Stimulated activated CD8-positive, alpha-beta memory T cell treated with anti-CD3 and anti-CD28 coated beads, Interleukin-7, amount 100 ng/mL, for 1 hour (primary cell): ENCODE data around the gene KLHL40.

Experiments used
- DNase-seq, 2 donors: peaks; one replicate each; pipeline ENCODE4 v3.0.0-alpha.2; 2020; ENCODE audit warnings: low read depth in 2 of 2

The KLHL40 gene

DNA sequence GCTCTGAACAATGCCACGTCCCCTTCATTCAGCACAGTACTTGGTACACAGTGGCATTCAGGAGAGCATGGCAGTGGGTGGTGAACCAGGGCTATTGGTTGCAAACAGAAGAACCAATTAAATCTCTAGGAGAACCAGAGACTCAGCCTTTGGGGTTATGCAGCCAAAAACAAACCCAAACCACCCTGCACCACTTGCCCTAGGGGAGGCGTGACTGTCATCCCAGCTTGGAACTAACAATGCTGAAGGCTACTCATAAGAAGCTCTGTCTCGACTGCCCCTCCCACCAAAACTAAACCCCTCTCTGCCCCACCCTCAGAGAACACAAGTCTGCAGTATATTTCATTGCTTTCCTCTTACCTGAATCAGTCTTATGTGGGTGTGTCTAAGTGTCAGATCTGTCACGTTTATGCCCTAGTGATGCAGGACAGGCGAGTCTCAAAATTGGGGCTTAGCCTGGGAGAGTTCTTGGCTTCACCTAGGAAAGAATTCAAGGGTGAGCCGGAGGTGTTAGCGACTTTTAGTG lies 15.2 kb upstream of the KLHL40 start:
- no peak for DNase-seq

DNA sequence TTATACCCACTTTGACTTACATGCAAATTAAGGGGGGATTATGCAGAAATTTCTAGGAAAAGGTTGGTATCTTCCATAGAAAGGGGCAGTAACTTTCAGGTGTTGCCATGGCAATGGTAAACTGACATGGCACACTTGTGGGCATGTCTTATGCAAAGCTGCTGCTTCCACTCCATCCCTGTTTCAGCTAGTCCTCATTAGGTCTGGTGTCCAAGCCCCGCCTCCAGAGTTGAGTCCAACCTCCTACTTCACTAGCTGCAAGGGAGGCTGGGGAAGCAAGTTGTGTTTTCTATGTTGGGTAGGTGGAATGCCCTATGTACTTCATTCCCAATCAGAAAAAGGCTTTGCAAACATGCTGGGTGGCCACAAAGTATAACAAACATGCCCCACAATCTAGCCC lies 14.7 kb upstream of the KLHL40 start:
- no peak for DNase-seq

DNA sequence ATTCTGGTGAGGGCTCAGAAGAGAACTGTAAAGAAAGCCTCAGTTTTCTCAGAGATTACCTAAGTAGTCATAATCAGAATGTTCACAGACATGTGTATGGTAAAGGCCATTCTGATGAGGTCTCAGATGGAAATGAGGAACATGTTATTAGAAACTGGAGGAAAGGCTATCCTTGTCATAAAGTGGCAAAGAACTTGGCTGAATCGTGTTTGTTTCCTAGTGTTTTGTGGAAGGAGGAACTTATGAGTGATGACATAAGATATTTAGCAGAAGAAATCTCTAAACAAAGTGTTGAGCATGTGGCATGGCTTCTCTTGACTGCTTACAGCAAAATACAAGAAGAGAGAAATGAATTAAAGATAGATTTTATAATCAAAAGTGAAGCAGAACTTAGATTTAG lies 12.8 kb upstream of the KLHL40 start:
- DNase-seq = no peak

DNA sequence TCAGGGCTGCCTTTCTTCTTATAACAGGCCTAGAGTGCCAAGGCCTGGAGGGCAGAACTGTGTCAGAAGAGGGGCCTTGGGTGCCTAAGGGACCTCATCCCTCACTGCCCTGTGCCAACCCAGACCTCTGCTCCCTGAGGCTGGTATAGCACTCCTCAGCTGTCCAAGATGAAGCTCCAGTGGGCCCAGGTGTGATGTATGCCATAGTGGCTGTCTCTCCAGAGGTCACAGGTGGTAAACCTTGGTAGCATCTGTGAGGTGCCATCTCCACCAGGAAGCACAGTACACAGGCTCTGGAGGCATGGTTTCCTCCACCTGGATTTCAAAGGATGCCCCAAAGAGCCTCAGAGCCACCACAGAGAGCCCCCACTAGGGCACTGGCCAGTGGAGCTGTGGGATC lies 12.3 kb upstream of the KLHL40 start:
- DNase-seq = no peak

DNA sequence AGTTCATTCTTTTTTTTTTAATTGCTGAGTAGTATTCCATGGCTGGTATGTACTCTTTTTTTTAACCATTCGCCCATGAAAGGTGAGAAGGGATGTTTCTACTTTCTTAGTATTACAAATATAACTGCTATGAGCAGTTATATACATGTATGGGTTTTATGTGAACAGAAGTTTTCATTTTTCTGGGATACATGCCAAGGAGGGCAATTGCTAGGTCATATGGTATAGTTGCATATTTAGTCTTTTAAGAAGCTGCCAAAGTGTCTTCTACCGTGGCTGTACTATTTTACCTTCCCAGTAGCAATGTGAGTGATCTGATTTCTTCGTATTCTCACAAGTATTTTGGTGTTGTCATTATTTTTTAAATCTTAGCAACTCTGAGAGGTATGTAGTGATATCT lies 11.2 kb upstream of the KLHL40 start:
- no peak for DNase-seq

DNA sequence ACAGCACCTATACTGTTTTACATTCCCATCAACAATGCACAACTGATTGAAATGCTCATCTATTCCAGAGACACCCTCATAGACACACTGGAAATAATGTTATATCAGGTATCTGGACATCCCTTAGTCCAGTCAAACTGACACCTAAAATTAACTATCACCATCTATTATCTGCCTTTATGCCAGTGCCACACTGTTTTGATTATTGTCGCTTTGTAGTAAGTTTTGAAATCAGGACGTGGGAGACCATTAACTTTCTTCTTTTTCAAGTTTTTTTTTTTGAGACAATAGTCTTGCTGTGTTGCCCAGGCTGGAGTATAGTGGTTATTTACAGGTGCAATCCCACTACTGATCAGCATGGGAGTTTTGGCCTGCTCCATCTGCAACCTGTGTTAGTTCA lies 9.4 kb upstream of the KLHL40 start:
- no peak for DNase-seq

DNA sequence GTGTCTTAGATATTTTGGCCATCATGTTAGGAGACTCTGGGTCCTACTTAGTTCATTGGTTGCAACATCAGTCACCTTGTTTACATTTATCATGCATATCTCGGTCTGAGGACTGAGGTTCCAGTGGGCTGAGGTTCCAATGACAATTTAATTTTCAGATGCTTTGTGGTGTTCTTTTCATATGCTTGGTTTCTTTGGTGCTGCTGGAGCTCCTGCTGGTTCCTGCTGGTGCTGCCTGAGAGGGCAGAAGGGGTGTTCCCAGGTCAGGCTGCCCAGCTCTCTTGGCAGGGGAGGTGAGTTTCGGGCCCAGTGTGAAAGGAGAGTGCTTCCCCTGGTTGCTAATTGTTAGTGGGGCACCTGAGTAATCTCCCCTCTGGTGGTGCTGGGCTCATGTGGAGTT lies 6.9 kb upstream of the KLHL40 start:
- DNase-seq = no peak

DNA sequence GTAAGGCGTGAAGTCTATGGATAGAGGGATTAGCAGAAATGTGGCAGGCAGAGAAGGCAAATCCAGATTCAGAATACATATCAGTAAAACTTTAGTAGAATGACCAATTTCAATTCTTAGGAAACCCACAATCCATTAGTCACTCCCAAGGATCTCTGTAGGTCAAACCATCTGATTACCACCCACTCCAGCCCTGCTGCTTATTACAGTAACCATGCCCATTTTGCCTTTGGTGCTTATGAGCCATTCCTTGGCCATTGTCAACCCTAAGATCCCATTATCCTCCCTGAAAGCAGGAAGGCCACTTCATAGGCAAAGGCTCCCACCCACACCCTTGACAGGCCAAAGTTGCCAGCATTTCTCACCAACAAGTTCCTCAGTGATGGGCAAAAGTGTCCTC lies 5.1 kb upstream of the KLHL40 start:
- no peak for DNase-seq

DNA sequence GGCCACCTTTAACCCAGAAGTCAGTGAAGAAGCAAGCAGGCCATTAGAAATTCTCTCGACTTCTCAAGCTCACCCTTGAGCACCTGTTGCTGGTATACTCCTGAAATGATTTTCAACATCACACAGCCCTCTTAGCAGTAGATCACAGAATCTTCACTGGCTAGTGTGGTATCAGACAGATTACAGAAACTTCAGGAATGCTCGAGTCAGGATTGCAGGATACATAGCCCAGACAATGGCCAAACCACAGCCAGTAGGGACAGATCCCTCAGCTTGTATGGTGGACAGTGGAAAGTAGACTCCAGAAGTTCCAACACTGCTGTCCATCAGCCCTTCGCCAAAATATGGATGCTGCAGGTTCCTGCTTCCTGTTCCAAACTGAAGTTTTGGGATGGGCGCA lies 4.5 kb upstream of the KLHL40 start:
- no peak for DNase-seq

DNA sequence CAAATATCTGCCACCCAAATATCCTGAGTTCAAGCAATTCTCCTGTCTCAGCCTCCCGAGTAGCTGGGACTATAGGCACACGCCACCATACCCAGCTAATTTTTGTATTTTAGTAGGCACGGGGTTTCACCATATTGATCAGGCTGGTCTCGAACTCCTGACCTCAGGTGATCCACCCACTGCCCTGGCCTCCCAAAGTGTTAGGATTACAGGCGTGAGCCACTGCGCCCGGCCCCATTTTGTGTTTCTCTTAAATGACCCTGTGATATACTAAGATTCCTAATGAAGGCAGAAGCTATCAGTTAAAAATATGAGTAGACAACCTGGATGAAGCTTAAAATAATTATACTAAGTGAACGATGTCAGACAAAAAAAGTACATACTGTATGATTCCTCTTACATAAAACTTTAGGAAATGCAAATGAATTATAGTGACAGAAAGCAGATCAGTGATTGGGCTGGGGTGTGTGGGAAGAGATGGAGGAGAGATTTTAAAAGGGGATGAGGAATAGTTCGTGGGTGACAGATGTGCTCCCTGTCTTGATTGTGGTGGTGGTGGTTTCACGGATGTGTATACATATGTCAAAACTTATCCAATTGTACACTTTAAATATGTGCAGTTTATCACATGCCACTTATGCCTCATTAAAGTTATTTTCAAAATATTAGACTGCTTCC lies 3.8 kb upstream of the KLHL40 start:
- no peak for DNase-seq

DNA sequence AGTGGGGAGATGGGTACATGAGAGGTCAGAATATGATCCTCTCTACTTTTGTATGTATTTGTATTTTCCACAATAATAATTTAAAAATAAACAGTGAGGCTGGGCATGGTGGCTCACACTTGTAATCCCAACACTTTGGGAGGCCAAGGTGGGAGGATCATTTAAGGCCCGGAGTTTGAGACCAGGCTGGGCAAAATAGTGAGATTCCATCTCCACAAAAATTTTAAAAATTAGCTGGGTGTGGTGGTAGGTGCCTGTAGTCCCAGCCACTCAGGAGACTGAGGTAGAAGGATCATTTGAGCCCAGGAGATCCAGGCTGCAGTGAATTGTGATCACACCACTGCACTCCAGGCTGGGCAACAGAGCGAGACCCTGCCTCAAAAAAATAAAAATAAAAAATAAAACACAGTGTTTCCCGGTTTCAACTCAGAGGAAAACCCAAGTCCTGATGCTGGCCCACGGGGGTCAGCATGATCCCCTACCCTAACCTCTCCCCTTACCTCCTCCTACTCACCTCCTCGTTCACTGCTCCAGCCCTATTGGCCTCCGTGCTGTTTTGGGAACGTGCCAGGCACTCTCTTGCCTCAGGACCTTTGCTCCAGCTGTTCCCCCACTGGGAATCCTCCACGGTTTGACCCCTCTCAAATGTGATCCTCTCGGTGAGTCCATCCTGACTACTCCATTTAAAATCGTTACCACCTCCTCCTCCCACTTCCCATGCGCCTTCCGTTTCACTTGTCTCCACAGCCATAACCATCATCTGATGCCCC lies 2.9 kb upstream of the KLHL40 start:
- DNase-seq = no peak

DNA sequence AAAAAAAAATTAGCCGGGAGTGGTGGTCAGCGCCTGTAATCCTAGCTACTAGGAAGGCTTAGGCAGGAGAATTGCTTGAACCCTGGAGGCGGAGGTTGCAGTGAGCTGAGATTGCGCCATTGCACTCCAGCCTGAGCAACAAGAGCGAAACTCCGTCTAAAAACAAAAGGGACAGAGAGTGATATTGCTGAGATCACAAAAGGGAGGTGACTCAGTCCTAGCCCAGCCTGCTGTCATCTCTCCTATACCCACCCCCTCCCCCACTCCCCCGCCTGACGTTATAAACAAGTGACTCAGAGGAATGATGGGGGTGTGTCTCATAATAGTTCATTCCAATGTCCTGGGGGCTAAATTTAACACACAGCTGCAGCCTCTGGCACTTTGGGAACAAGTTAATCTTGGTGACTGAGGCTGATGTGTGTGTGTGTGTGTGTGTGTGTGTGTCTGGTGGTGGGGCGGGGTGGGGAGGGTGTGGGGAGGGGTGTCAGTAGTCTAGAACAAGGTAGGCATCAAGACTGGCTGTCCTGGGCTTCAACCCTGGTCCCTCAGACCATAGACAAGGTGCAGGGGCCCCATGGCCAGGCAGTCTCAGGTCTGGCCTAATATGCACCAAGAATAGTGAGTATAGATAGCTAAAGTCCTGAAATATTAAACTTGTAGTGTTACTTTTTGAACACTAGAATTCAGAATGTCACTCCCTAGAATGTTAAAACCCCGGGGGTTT lies 1.3 kb upstream of the KLHL40 start:
- no peak for DNase-seq

DNA sequence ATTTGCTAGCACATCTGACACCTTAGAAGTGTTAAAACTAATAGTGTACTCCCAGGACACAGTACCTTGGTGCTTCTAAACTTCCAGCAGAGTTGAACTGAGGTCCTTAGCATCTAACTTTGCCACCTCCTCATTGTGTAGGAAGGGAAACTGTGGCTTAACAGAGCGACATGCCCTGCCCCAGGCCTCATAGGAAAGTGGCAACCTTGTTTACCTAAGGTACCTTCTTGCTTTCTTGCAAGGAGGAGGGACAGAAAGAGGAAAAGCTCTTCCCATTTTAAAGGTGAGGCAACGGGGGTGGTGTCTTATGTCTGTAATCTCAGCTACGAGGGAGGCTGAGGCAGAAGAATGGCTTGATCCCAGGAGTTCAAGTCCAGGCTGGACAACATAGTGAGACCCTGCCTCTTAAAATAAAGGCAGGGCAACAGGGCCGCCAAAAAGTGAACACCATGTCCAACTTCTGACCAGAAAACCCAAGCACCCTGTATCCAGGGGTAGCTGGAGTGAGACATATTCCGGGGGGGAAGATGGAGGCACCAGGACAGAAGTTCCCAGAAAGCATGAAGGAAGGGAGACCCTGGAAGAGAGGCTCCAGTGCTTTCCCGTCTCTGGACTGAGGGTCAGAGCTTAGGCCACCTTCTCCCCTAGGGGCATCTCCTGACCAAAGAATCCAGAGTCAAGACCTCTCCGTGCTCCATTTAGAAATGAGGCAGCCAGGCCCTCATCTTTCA lies 540 bp upstream of the KLHL40 start:
- no peak for DNase-seq

DNA sequence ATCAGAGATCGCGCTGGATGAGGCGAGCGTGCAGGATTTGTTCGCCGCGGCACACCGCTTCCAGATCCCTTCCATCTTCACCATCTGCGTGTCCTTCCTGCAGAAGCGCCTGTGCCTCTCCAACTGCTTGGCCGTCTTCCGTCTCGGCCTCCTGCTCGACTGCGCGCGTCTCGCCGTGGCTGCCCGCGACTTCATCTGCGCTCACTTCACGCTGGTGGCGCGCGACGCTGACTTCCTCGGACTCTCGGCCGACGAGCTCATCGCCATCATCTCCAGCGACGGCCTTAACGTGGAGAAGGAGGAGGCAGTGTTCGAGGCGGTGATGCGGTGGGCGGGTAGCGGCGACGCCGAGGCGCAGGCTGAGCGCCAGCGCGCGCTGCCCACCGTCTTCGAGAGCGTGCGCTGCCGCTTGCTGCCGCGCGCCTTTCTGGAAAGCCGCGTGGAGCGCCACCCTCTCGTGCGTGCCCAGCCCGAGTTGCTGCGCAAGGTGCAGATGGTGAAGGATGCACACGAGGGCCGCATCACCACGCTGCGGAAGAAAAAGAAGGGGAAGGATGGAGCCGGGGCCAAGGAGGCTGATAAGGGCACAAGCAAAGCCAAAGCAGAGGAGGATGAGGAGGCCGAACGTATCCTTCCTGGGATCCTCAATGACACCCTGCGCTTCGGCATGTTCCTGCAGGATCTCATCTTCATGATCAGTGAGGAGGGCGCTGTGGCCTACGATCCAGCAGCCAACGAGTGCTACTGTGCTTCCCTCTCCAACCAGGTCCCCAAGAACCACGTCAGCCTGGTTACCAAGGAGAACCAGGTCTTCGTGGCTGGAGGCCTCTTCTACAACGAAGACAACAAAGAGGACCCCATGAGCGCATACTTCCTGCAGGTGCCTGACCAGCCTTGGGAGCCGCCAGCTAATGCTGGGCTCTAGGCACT lies 819 bp downstream of the KLHL40 start:
- DNase-seq = no peak

DNA sequence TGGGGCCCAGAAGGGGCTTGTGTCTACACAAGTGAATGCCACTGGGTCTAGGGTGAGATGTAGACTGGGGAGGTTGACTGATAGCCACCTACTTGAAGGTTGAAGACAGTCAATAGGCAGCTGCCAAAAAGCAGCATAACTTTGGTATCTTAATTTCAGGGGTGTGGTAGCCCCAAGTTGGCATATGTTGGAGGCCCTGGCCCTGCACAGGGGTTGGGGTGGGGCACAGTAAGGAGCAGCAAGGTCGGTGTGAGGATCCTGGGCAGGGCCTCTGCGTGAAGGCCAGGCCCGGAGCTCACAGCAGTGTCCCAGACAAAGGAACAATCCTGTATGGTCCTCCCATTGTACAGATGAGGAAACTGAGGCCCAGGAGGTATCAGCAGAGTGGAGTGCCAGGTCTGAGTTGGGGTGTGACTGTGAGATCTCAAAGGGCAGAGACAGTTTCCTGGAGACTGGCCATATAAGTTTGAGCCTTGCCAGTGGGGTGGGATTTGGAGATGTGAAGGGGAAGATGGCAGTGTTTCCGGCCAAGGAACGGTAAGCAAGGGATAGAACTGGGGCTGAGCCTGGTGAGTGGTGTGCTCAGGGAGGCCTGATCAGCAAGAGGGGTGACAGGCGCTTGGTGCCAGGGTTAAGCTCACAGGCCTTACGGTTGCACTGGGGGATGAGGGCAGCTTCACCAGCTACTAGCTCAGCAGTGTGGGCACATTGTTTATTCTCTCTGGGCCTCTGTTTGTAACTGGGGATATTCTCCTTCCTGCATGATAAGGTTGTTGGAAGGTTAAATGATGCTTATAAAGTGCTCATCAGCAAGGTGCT lies 1.7 kb downstream of the KLHL40 start:
- no peak for DNase-seq

DNA sequence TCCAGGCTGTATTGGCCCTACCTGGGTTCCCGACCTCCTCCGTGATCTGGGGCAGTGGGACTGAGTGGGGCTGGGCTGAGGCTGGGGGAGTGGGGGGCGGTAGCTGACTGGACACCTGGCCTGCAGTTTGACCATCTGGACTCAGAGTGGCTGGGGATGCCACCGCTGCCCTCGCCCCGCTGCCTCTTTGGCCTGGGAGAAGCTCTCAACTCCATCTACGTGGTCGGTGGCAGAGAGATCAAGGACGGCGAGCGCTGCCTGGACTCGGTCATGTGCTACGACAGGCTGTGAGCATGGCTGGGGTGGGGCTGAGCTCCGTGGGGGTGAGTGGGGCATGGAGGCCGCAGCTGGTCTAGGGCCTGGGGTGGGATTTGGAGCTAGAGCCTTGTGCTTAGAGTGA lies 2.7 kb downstream of the KLHL40 start:
- no peak for DNase-seq

DNA sequence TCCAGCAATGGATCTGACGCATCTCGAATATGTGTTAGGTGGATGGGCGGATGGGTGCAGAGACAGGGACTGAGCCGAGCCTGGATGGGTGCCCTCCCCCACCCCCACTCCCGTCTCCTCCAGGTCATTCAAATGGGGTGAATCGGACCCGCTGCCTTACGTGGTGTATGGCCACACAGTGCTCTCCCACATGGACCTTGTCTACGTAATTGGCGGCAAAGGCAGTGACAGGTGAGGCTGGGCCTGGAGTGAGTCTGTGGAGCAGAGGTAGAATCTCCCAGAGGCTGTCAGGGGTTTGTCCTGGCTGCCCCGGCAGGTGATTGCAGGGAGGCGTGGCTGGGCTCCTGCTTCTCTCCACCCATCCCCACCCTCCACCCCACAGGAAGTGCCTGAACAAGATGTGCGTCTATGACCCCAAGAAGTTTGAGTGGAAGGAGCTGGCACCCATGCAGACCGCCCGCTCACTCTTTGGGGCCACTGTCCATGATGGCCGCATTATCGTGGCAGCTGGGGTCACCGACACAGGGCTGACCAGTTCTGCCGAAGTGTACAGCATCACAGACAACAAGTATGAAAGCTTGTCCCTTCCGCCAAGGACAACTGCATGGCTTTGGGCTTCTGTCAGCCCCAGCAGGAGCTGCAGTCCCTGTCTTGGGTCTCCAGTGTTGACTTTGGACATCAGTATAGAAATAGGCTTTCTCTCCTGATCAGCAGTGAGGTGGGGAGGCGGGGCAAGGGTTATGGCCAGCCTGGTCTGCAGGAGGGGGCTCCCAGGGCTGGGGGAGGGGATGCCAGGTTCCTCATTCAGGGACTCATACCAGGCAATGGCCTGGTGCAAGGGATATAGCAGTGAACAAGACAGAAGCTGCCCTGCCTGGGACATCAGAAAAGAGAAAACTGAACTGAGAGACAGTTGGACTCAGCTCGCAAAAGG lies 3.4 kb downstream of the KLHL40 start:
- no peak for DNase-seq

DNA sequence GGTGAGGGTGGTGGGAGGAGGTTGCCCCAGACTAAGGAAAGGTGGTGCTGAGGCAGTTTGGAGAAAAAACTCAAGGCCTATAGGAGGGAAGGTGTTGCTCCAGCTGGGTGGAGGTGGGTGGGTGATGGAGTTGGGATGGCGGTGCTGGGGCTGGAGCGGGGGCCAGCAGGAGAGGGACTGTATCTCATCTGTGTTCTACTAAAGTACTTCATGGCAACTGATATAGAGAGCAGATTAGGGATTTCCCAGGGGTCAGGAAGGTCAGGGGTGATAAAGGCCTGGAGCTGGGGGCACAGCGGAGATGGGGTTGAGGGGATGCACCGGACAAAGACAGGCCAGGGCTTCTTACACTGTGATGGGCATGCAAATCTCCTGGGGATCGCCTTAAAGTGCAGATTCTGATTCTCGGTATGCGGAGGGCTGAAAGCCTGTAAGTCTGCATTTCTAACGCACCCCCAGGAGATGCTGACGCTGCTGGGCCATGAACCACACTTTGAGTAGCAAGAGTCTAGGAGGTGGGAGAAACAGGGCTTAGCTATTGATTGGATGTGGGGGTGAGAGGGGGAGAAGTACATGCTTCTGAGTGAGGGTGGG lies 4.2 kb downstream of the KLHL40 start:
- DNase-seq = no peak

DNA sequence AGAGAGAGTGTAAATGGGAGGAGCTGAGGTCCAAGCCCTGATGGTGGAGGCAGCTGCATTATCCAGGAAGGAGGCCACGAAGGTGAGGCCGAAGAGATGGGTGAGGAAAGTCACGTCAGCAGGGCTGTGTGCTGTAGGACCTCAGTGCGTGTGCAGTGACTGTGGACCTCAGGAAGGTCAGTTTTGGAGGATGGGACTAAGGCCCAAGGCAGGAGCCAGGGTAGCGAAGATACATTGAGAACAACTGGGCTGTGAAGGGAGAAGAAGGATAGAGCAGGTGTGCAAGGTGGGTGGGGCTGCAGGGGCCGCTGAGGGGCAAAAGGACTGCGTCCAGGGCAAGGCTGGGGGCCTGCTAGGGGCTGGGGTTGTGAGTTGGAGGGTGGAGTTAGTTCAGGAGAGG lies 4.9 kb downstream of the KLHL40 start:
- no peak for DNase-seq
